ENCODE measurements around the gene CRTC1.

GRCh38 chr19:18658366-18658855, 25.1 kb upstream of the CRTC1 start:
- no peak for TF ChIP-seq CTCF (IDR thresholded peaks at IDR 0.05)
- TF ChIP-seq POLR2A (IDR thresholded peaks at IDR 0.05) = no peak

Data from uterus (tissue), 2 donors.